ENCODE measurements around the gene EIF3J.
"Not testable (repeated sequence)": the region's sequence is repeated elsewhere in the genome, so short reads cannot be mapped to it uniquely, and the experiment has no call there.

Gene EIF3J, protein sequence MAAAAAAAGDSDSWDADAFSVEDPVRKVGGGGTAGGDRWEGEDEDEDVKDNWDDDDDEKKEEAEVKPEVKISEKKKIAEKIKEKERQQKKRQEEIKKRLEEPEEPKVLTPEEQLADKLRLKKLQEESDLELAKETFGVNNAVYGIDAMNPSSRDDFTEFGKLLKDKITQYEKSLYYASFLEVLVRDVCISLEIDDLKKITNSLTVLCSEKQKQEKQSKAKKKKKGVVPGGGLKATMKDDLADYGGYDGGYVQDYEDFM

DNA sequence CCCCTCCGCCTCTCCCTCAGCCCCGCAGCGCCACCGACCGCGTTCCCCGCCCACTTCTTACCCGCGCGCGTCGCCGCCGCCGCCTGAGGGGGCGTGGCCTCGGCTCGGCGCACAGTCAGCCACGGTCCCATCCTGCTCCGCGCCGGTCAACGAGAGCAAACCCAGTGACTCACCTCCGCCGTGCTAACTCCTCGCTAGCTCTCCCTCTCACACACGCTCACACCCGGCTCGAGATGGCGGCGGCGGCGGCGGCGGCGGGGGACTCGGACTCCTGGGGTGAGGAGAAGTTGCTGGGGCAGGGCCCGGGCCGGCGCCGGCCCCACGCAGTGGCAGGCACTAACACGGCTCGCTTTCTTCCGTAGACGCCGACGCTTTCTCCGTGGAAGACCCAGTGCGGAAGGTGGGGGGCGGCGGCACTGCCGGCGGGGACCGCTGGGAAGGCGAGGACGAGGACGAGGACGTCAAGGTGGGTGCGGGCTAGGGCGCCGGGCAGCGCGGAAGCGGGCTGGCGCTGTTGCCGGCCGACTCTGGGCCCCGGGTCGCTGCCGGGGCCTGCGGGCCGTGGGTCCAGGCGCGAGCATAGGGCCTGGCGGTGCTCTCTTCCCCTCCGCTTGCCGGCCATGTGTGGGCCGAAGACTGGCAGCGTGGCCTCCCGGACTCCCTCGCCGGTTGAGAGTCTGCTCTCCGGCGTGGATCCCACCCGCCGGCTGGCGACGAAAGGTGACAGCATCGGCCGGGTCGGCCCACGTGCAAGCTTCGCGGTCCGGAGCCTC lies at the start of gene EIF3J:
Gene EIF3J (plus strand): TSS at position 186 of the 773 bp plus-strand sequence. CDS start 48 bp downstream, at position 234.
- in situ Hi-C loops (cut with MboI; ENCODE audit: low pct_unique_long_range_greater_than_20kb, low sequenced_read_pairs), result loop anchor here (25.0 kb wide), 1 partner anchor 650 kb away; no protein-coding TSS in a partner anchor

DNA sequence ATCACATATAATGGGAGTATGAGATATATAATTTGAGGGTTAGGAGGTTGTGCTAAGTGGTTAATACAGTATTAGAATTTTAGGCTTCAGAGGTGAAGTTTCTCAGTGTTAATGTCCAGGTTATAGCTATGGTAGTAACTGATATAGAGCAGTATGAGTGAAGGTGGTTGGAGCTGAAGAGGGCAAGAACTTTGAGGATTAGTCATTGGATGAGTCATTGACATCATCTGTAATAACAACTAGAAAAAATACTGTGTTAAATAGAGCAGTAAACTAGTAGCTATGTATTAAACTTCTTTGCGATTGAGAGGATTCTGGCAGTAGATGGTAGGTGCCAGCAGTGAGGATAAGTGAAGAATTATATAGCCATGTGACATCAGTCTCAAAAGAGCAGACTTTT lies 47.5 kb upstream of the EIF3J start:
- in situ Hi-C loops (cut with MboI; ENCODE audit: low pct_unique_long_range_greater_than_20kb, low sequenced_read_pairs), result no loop called here
- no peak for DNase-seq

More for the DNA sequence above, at the start of gene EIF3J:
- peak; percentile 96 for DNase-seq

DNA sequence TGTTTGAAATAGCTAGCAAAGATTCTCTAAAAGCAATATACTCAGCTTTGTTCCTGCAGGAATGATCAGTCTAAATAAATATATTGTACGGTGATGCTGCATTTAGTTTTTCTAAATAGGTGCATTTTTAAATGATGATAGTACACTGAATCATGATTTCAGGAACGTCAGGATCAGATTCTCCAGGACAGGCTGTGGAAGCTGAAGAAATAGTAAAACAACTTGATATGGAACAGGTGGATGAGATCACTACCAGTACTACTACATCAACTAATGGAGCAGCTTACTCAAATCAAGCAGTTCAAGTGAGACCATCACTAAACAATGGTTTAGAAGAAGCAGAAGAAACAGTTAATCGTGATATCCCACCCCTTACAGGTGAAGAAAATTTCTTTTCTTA lies 46.3 kb upstream of the EIF3J start:
- in situ Hi-C loops (cut with MboI; ENCODE audit: low pct_unique_long_range_greater_than_20kb, low sequenced_read_pairs), result no loop called here
- DNase-seq, result no peak

DNA sequence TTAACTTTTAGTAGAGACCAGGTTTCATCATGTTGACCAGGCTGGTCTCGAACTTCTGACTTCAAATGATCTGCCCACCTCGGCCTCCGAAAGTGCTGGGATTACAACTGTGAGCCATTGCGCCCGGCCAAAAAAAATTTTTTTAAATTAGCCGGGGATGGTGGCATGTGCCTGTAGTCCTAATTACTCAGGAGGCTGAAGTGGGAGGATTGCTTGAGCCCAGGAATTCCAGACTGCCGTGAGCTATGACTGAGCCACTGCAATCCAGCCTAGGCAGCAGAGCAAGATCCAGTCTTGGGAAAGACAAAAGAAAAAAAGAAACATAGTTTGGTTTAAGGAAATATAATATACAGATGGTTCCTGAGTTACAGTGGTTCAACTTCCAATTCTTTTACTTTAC lies 44.9 kb upstream of the EIF3J start:
- no peak for DNase-seq
- in situ Hi-C loops (cut with MboI; ENCODE audit: low pct_unique_long_range_greater_than_20kb, low sequenced_read_pairs), result no loop called here

DNA sequence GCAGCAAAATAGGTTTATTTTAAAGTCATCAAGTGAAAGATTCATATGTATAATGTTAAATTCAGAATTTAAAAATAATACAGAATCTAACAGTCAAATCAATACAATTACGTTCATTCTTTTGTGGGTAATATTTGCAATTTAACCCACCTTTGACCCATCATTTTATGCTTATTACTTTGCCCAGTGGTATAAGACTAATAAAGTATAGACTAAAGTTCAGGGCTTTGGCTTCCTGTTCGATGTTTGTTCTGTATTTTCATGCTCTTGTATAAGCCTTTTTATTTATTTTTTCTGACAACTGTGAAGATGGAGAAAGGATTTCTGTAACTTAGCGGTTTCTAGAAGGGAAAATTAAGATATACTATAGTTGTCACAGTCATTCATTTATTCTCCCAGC lies 44.3 kb upstream of the EIF3J start:
- DNase-seq, result no peak
- in situ Hi-C loops (cut with MboI; ENCODE audit: low pct_unique_long_range_greater_than_20kb, low sequenced_read_pairs), result no loop called here

DNA sequence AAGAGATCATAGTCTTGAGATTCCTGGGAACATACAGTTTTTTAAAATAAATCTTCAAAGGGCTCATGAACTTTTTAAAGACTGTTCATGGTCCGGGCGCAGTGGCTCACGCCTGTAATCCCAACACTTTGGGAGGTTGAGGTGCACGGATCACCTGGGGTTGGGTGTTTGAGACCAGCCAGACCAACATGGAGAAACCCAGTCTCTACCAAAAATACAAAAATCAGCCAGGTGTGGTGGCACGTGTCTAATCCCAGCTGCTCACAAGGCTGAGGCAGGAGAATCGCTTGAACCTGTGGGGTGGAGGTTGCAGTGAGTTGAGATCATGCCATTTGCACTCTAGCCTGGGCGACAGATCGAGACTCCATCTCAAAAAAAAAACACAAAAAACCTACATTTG lies 41.4 kb upstream of the EIF3J start:
- in situ Hi-C loops (cut with MboI; ENCODE audit: low pct_unique_long_range_greater_than_20kb, low sequenced_read_pairs), result no loop called here
- no peak for DNase-seq

DNA sequence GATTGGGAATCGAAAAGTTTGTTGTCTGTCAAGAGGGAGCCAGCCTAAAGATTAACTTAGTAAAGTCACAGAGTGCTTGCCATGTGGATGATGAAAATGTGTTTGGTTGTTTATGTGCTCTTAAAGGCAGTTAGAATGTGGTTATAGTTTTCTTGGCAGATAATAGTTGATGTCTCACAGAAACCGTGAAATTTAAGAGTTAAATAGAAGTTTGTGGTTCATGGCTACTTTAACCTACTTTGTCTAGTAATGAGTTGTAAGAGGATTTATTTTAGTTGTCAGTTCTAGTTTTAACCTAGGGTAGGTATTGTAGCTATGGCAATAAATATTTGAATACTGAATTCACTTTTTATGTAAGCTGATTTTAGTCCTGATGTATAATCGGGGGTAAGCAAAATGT lies 36.4 kb upstream of the EIF3J start:
- in situ Hi-C loops (cut with MboI; ENCODE audit: low pct_unique_long_range_greater_than_20kb, low sequenced_read_pairs), result no loop called here
- DNase-seq, result no peak

DNA sequence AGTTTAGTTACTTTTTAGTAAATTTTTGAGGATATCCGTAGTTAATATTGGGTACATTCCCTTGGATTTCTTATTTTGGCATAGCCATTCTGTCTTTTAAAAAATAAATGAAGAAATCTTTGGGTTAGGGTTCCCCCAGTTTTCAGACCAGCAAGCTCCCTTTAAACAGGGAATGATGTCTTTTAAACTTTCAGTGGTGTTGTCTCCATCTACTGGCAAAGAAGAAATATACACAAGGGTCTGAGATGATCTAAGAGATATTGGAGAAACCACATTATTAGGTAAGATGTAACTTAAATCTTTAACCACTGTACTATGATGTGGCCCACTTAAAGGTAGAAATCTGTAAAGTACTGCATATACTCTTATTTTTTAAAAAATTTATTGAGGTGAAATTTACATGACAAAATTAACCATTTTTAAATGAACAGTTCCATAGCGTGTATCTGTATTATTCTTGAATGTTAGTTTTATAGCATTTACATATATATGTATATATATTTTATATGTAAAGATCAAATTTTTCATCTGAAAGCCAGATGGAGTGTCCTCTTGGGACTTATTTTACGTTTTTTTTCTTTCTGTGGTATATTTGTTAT lies 35.1 kb upstream of the EIF3J start:
- in situ Hi-C loops (cut with MboI; ENCODE audit: low pct_unique_long_range_greater_than_20kb, low sequenced_read_pairs), result no loop called here
- peak; percentile 41 for DNase-seq

DNA sequence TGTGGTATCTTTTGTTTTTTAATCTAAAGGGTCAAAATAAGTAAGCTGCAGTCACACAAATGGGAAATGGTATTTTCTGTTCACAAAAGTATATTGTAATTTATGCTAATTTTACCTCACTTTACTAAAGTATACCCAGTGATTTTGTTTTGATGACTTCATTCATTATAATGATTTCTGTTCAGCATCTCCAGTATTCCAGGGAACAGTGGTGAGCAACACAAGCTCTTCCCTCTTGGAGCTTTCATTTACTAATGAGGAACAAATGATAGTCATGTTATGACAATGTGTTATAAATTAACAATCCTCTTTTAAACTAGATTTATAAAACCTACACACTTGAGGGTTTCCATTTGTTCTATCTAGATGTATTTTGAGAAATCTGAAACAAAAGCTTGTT lies 20.5 kb upstream of the EIF3J start:
- DNase-seq, result no peak
- in situ Hi-C loops (cut with MboI; ENCODE audit: low pct_unique_long_range_greater_than_20kb, low sequenced_read_pairs), result no loop called here

DNA sequence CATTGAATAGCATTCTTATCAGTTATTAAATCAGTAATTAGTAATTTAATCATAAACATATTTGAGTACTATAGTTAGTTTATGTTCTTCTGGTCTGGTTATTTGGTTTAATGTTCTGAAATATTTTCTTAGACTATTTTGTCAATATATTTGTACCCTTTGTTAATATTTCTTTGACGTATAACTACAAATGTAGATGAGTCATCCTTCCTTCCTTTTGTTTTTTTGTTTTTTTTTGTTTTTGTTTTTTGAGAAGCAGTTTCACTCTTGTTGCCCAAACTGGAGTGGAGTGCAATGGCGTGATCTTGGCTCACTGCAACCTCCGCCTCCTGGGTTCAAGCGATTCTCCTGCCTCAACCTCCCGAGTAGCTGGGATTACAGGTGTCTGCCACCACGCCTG lies 17.4 kb upstream of the EIF3J start:
- in situ Hi-C loops (cut with MboI; ENCODE audit: low pct_unique_long_range_greater_than_20kb, low sequenced_read_pairs), result no loop called here

DNA sequence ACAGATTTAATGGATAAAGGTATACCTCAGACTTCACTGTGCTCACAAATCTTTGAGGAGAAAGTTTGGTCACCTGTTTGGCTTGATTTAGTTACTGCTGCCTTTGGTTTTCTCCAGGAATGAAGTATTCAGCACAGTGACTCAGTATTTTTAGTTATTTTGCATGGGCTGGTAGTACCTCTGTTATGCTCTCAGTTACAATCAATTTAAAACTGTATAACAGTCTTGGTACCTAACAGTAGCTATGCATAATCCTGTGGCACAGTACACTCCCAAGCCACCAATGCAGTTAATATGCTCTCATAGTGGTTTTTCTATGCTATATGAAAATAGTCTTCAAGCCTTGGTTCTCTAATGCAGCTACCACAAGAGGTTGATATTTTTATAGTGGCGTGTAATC lies 11.9 kb upstream of the EIF3J start:
- in situ Hi-C loops (cut with MboI; ENCODE audit: low pct_unique_long_range_greater_than_20kb, low sequenced_read_pairs), result loop anchor here (25.0 kb wide), 1 partner anchor 638 kb away; no protein-coding TSS in a partner anchor
- no peak for DNase-seq

More for the DNA sequence above, 17.4 kb upstream of the EIF3J start:
- no peak for DNase-seq

DNA sequence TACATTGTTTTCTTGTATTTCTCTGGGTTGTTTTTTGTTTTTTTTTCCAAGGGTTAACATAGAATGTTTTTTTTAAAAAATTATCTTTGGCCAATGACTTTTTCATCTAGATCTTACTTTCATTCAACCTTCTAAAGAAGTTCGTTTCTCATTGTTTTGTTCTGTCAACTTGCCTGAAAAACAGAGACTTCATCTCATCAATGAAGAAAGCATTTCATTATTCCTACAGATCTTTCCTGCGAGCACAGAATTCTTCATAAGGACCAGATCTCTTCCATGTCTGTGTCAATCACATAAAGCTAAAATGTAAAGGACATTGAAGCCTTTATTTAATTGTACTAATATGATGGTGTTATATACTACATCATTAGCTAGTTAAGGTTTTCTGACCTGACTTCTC lies 9.7 kb upstream of the EIF3J start:
- no peak for DNase-seq
- in situ Hi-C loops (cut with MboI; ENCODE audit: low pct_unique_long_range_greater_than_20kb, low sequenced_read_pairs), result loop anchor here (25.0 kb wide), 1 partner anchor 640 kb away; no protein-coding TSS in a partner anchor

DNA sequence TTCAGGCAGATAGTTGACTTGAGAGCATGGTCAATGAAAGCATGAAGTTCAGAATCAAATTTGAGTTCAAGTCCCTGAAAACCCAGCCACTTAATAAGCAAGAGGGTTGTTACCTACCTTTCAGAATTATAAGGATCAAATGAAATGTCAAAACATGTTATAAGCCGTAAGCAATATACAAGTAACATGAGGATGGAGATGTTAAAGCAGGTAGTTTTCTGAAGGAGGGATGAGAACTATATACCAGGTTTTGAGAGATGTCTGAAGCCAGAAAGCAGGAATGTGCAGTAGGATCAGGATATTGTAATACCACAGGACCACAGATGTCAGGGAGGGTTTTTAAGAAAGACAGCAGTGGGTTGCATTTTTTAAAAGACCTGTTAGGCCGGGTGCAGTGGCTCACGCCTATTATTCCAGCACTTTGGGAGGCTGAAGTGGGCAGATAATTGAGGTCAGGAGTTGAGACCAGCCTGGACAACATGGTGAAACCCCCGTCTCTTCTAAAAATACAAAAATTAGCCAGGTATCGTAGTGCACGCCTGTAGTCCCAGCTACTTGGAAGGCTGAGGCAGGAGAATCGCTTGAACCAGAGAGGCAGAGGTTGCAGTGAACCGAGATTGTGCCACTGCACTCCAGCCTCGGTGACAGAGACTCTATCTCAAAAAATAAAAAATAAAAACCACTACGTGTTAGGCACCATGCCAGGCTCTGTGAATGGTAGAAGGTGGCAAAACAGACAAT lies 6.9 kb upstream of the EIF3J start:
- no peak for DNase-seq
- in situ Hi-C loops (cut with MboI; ENCODE audit: low pct_unique_long_range_greater_than_20kb, low sequenced_read_pairs), result loop anchor here (25.0 kb wide), 1 partner anchor 643 kb away; no protein-coding TSS in a partner anchor

DNA sequence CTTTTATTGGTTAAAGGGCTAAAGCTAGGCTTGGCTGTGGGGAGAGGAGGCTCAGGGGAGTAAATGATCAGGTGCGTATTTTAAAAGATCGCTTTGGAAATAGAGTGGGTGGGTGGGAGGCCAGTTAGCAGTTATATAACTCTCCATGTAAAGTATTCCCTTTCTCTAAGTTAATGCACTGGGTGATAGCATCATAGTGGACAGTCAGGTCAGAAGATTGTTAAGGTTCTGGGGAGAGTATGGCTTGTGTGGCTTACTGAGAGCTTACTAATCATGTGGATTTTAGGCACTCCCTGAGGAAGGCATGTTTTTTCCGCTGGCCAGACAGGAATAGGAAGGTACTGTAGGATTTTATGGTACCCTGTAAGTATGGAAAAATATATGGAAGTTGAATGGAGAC lies 6.3 kb upstream of the EIF3J start:
- in situ Hi-C loops (cut with MboI; ENCODE audit: low pct_unique_long_range_greater_than_20kb, low sequenced_read_pairs), result loop anchor here (25.0 kb wide), 1 partner anchor 643 kb away; no protein-coding TSS in a partner anchor
- DNase-seq, result no peak

DNA sequence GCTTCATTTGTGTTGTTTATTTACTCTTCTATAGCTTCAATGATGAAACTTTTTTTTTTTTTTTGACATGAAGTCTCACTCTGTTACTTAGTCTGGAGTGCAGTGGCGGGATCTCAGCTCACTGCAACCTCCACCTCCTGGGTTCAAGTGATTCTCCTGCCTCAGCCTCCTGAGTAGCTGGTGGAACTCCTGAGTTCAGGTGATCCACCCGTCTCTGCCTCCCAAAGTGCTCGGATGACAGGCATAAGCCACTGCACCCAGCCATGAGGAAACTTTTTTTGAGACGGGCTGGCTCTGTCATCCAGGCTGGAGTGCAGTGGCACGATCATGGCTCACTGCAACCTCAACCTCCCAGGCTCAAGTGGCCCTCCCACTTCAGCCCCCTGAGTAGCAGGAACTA lies 4.7 kb upstream of the EIF3J start:
- in situ Hi-C loops (cut with MboI; ENCODE audit: low pct_unique_long_range_greater_than_20kb, low sequenced_read_pairs), result loop anchor here (25.0 kb wide), 1 partner anchor 645 kb away; no protein-coding TSS in a partner anchor
- not testable (repeated sequence) for DNase-seq

DNA sequence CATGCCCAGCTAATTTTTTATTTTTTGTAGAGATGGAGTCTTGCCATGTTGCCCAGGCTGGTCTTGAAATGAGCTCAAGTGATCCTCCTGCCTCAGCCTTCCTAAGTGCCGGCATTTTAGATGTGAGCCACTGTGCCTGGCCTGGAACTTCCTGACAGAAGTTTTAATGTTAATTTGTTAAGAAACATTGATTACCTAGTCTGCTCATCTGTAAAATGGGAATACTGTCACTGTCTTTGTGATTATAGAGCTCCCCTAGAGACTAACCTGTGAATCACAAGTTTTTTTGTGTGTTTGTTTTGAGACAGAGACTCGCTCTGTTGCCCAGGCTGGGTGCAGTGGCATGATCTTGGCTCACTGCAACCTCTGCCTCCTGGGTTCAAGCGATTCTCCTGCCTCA lies 4.3 kb upstream of the EIF3J start:
- in situ Hi-C loops (cut with MboI; ENCODE audit: low pct_unique_long_range_greater_than_20kb, low sequenced_read_pairs), result loop anchor here (25.0 kb wide), 1 partner anchor 645 kb away; no protein-coding TSS in a partner anchor
- DNase-seq, result no peak

DNA sequence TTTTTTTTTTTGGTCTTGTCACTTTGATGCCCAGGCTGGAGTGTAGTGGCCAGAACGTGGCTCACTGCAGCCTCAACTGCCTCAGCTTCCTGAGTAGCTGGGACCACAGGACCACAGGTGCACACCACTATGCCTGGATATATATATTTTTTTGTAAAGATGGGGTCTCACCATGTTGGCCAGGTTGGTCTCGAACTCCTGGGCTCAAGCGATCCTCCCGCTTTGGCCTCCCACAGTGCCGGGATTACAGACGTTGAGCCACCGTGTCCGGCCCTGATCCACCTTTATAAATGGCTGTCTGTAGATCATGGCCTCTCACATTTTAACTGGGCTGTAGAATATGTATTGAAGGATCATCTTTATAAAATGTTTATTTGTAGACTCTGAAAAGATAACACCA lies 1.9 kb upstream of the EIF3J start:
- DNase-seq, result no peak
- in situ Hi-C loops (cut with MboI; ENCODE audit: low pct_unique_long_range_greater_than_20kb, low sequenced_read_pairs), result loop anchor here (25.0 kb wide), 1 partner anchor 648 kb away; no protein-coding TSS in a partner anchor

DNA sequence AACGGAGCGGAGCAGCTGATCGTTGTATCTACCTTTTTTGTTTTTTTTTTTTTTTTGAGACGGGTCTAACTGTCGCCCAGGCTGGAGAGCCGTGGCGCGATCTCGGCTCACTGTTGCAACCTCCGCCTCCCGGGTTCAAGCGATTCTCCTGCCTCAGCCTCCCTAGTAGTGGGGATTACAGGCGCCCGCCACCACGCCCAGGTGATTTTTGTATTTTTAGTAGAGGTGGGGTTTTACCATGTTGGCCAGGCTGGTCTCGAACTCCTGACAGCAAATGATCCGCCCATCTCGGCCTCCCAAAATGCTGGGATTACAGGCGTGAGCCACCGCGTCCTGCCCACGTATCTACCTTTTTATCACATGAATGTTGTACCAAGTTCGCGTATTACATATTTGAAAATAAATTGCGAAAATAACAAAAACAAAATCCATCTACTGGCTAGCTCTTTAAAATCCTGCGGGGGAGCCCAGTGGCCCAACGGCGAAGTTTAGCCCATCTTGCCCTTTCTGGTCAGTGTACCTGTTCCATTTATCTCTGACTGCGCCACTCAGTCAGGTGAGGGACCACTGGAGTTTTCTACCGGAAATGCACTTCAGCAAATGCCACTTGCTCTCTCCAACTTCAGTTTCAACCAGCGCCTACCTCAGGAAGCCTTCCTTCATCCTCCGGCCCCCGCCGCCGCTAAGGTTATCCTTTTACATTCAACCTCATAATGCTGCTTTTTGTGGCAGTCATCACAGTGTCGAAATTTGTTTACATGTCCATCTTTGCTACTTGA lies 1.2 kb upstream of the EIF3J start:
- DNase-seq, result no peak
- in situ Hi-C loops (cut with MboI; ENCODE audit: low pct_unique_long_range_greater_than_20kb, low sequenced_read_pairs), result loop anchor here (25.0 kb wide), 1 partner anchor 648 kb away; no protein-coding TSS in a partner anchor
